ENCODE results near the gene TBC1D20.

GRCh38 chr20:454951-455350, 7.4 kb downstream of the TBC1D20 start:
- TF ChIP-seq POLR2A (IDR thresholded peaks at IDR 0.05; ENCODE audit: low read depth, low read length): no peak
- TF ChIP-seq JUN (IDR thresholded peaks at IDR 0.05; ENCODE audit: borderline replicate concordance, insufficient read depth, insufficient read length, low read depth): no peak
- TF ChIP-seq CTCF (IDR thresholded peaks at IDR 0.05; ENCODE audit: extremely low read depth in 1 of 2, insufficient read depth in 1 of 2, low read depth in 1 of 2, low read length in 2 of 2): no peak
- no peak for TF ChIP-seq MAX (IDR thresholded peaks at IDR 0.05; ENCODE audit: insufficient read depth, insufficient read length)
- TF ChIP-seq POLR2AphosphoS5 (IDR thresholded peaks at IDR 0.05; ENCODE audit: insufficient read depth, low read depth, low read length): no peak
- no peak for TF ChIP-seq EZH2 (IDR thresholded peaks at IDR 0.05; ENCODE audit: borderline replicate concordance, low read depth, low read length, severe bottlenecking)
- TF ChIP-seq MYC (IDR thresholded peaks at IDR 0.05; ENCODE audit: low read depth, low read length): no peak
- no peak for TF ChIP-seq FOS (IDR thresholded peaks at IDR 0.05; ENCODE audit: borderline replicate concordance, insufficient read depth, low read length)
- TF ChIP-seq GATA2 (IDR thresholded peaks at IDR 0.05; ENCODE audit: insufficient read depth, insufficient read length, low read depth, low read length): no peak
